Spinal cord (tissue), 10 donors: ENCODE results near the gene OR6X1. TPM values are rescaled to one million over a fixed set of nuclear protein-coding genes. Genes with fewer than 3 reads are reported as not detected.

Experiments
- DNase-seq, 6 donors: peaks; one replicate each; pipeline versions ENCODE4 v3.0.0 to v3.0.0-alpha.2; 2013 to 2015; ENCODE audit warnings: low spot score in 6 of 6, low read depth in 4 of 6
- H3K27ac ChIP-seq: one replicate; pipeline ENCODE4 v1.5.1; 2013; ENCODE audit warnings: low read depth, low read length, control low read depth
- H3K27me3 ChIP-seq: one replicate; pipeline ENCODE4 v1.6.1; 2013; ENCODE audit warnings: low read length; ENCODE audit not compliant: control insufficient read depth, insufficient read depth
- H3K36me3 ChIP-seq: one replicate; pipeline ENCODE4 v1.6.1; 2013; ENCODE audit warnings: low read length; ENCODE audit not compliant: control insufficient read depth, insufficient read depth
- H3K4me1 ChIP-seq: one replicate; pipeline ENCODE4 v1.6.1; 2013; ENCODE audit warnings: low read length; ENCODE audit not compliant: control insufficient read depth, insufficient read depth
- H3K4me3 ChIP-seq: one replicate; pipeline ENCODE4 v1.5.1; 2013; ENCODE audit warnings: low read depth, low read length, control low read depth
- H3K9me3 ChIP-seq: one replicate; pipeline ENCODE4 v1.6.1; 2013; ENCODE audit warnings: low read length; ENCODE audit not compliant: control insufficient read depth, insufficient read depth
- WGBS: methylation state at CpG from one replicate; pipeline ENCODE4 v1.1.5; 2013; ENCODE audit warnings: missing lambda C conversion rate; ENCODE audit not compliant: insufficient coverage; 5-methylcytosine and 5-hydroxymethylcytosine counted together
- polyA plus RNA-seq, 2 donors: library from polyadenylated mRNA; unstranded; fragments of 120-200 nt; gene quantifications; one replicate each; pipeline ENCODE4 v1.2.1, GENCODE V29; 2013; ENCODE audit not compliant: insufficient read length in 2 of 2
- small RNA-seq: library from RNA; depleted of rRNA; stranded (forward); fragments of <200 nt; gene quantifications from one replicate; pipeline ENCODE3, GENCODE V24; 2014; ENCODE audit warnings: low replicate concordance
- total RNA-seq, 2 donors: library from RNA; depleted of rRNA in 1 of 2; stranded (reverse); fragments of 120-200 nt in 1 of 2; fragments of >200 nt in 1 of 2; gene quantifications; one replicate each; pipeline versions ENCODE4 v1.2.3 to v1.2.4, GENCODE V29; 2013 to 2014
- donor health status: healthy.

OR6X1 gene
- total and polyA plus RNA-seq, 4 donors = not detected

- peak; percentile 59 to 96 (median 73) for DNase-seq
- no CpG with 5 or more reads among the region's 8 CpGs for WGBS
- H3K4me3 ChIP-seq = no peak overlapping the region
- no peaks in the 10 kb centered on the region for H3K27me3 ChIP-seq
- no peak overlapping the region for H3K27ac ChIP-seq
- no peaks in the 10 kb centered on the region for H3K36me3 ChIP-seq
- no peaks in the 10 kb centered on the region for H3K9me3 ChIP-seq
- no peaks in the 10 kb centered on the region for H3K4me1 ChIP-seq
These were observed 46.6 kb downstream of the OR6X1 start for GRCh38 chr11:123707606-123708205.

DNA sequence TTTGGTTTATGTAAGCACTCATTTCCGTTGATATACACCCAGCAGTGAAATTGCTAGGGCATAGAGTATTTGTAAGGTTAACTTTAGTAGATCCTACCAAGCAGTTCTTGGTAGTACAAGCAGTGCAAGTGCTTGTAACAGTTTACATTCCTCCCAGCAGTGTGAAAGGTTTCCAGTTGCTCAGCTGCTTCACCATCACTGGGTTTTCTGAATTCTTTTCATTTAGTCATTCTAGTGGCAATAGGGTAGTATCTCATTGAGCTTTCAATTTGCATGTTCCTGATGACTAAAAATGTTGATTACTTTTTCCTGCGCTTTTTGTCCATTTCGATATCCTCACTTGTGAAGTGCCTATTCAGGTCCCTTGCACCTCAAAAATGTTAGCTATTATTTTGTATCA lies 47.1 kb downstream of the OR6X1 start:
- no peaks in the 10 kb centered on the region for H3K36me3 ChIP-seq
- no peak for DNase-seq
- H3K27me3 ChIP-seq = no peaks in the 10 kb centered on the region
- H3K4me3 ChIP-seq = no peak overlapping the region
- WGBS = no CpG with 5 or more reads among the region's 3 CpGs
- no peaks in the 10 kb centered on the region for H3K9me3 ChIP-seq
- no peak overlapping the region for H3K27ac ChIP-seq
- no peaks in the 10 kb centered on the region for H3K4me1 ChIP-seq

- H3K36me3 ChIP-seq = no peaks in the 10 kb centered on the region
- no peaks in the 10 kb centered on the region for H3K4me1 ChIP-seq
- no peak overlapping the region for H3K4me3 ChIP-seq
- 95% methylated on average over 2 of the region's 3 CpGs for WGBS
- H3K27ac ChIP-seq = no peak overlapping the region
- no peaks in the 10 kb centered on the region for H3K27me3 ChIP-seq
- no peaks in the 10 kb centered on the region for H3K9me3 ChIP-seq
- no peak for DNase-seq
These were observed 50.0 kb downstream of the OR6X1 start for GRCh38 chr11:123704341-123704740.

Small RNAs within 50 kb of the gene (small RNA-seq; reads per million reads assigned to genes)
- 0.06 reads per million for gene RNU1-21P

Other genes with a start within 250 kb of the OR6X1 start
- 10 to 100 TPM; 21.0 to 54.7 TPM for gene SCN3B, start 99.9 kb downstream of the OR6X1 start, total RNA-seq
- 10 to 100 TPM; 93.1 to 97.5 TPM for gene SCN3B, start 99.9 kb downstream of the OR6X1 start, polyA plus RNA-seq
- 10 to 100 TPM; 10.7 to 11.1 TPM for gene ZNF202, start 12.9 kb downstream of the OR6X1 start, total RNA-seq
- 10 to 100 TPM; 13.9 to 15.0 TPM for gene ZNF202, start 12.9 kb downstream of the OR6X1 start, polyA plus RNA-seq
- gene OR6M1, start 51.8 kb upstream of the OR6X1 start, total RNA-seq = not detected
- not detected for gene OR6M1, start 51.8 kb upstream of the OR6X1 start, polyA plus RNA-seq
- not detected for gene TMEM225, start 131.2 kb upstream of the OR6X1 start, total RNA-seq
- not detected for gene TMEM225, start 131.2 kb upstream of the OR6X1 start, polyA plus RNA-seq
- gene OR8D4, start 147.6 kb upstream of the OR6X1 start, total RNA-seq = under 1 TPM; 0.06 to 0.10 TPM
- gene OR8D4, start 147.6 kb upstream of the OR6X1 start, polyA plus RNA-seq = not detected
- gene OR4D5, start 185.1 kb upstream of the OR6X1 start, total RNA-seq = not detected
- not detected for gene OR4D5, start 185.1 kb upstream of the OR6X1 start, polyA plus RNA-seq
- gene OR6T1, start 189.3 kb upstream of the OR6X1 start, total RNA-seq = not detected
- not detected for gene OR6T1, start 189.3 kb upstream of the OR6X1 start, polyA plus RNA-seq
- not detected for gene OR10S1, start 223.3 kb upstream of the OR6X1 start, total RNA-seq
- gene OR10S1, start 223.3 kb upstream of the OR6X1 start, polyA plus RNA-seq = not detected
- gene OR10G6, start 240.6 kb upstream of the OR6X1 start, total RNA-seq = not detected
- not detected for gene OR10G6, start 240.6 kb upstream of the OR6X1 start, polyA plus RNA-seq